Measurements from ENCODE around the gene FAM151B.

The FAM151B gene

GRCh38 chr5:80540691-80541090 is 52.8 kb downstream of the FAM151B start:
- no peak overlapping the region for H3K4me3 ChIP-seq (ENCODE audit: control insufficient read depth, low read depth, low read length)
- TF ChIP-seq, protein P1, sequence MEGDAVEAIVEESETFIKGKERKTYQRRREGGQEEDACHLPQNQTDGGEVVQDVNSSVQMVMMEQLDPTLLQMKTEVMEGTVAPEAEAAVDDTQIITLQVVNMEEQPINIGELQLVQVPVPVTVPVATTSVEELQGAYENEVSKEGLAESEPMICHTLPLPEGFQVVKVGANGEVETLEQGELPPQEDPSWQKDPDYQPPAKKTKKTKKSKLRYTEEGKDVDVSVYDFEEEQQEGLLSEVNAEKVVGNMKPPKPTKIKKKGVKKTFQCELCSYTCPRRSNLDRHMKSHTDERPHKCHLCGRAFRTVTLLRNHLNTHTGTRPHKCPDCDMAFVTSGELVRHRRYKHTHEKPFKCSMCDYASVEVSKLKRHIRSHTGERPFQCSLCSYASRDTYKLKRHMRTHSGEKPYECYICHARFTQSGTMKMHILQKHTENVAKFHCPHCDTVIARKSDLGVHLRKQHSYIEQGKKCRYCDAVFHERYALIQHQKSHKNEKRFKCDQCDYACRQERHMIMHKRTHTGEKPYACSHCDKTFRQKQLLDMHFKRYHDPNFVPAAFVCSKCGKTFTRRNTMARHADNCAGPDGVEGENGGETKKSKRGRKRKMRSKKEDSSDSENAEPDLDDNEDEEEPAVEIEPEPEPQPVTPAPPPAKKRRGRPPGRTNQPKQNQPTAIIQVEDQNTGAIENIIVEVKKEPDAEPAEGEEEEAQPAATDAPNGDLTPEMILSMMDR (conservative IDR thresholded peaks at IDR 0.05; ENCODE audit: control insufficient read depth, insufficient read depth, low read depth, low read length): no peak
- no peak for DNase-seq (ENCODE audit: low read depth)

DNA sequence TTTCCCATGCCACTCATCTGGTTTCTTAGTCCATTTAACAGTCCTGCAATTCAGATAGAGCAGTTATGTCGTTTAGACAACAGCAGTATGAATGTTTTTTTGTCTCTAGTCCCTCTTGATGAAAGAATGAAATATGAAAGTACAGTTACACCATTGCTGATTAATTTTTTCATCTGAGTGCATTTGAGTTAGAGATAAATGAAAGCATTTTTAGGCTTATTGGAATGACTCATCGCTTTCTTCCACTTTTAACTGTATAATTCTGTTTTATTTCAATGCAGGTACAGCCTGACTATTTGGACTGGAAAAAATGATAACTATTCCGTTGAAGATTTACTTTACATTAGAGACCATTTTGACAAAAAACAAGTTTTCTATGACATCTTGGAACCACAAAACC is 53.5 kb downstream of the FAM151B start:
- H3K4me3 ChIP-seq (ENCODE audit: control insufficient read depth, low read depth, low read length): no peak overlapping the region
- TF ChIP-seq, protein P1 (conservative IDR thresholded peaks at IDR 0.05; ENCODE audit: control insufficient read depth, insufficient read depth, low read depth, low read length): no peak
- DNase-seq (ENCODE audit: low read depth): no peak

GRCh38 chr5:80554646-80555045 is 66.7 kb downstream of the FAM151B start:
- no peak overlapping the region for H3K4me3 ChIP-seq (ENCODE audit: control insufficient read depth, low read depth, low read length)
- DNase-seq (ENCODE audit: low read depth): no peak
- TF ChIP-seq, protein P1 (conservative IDR thresholded peaks at IDR 0.05; ENCODE audit: control insufficient read depth, insufficient read depth, low read depth, low read length): no peak

GRCh38 chr5:80555099-80555498 is 67.2 kb downstream of the FAM151B start:
- TF ChIP-seq, protein P1 (conservative IDR thresholded peaks at IDR 0.05; ENCODE audit: control insufficient read depth, insufficient read depth, low read depth, low read length): no peak
- no peak for DNase-seq (ENCODE audit: low read depth)
- no peak overlapping the region for H3K4me3 ChIP-seq (ENCODE audit: control insufficient read depth, low read depth, low read length)

GRCh38 chr5:80559244-80559643 is 71.3 kb downstream of the FAM151B start:
- TF ChIP-seq, protein P1 (conservative IDR thresholded peaks at IDR 0.05; ENCODE audit: control insufficient read depth, insufficient read depth, low read depth, low read length): no peak
- DNase-seq (ENCODE audit: low read depth): no peak
- no peak overlapping the region for H3K4me3 ChIP-seq (ENCODE audit: control insufficient read depth, low read depth, low read length)

DNA sequence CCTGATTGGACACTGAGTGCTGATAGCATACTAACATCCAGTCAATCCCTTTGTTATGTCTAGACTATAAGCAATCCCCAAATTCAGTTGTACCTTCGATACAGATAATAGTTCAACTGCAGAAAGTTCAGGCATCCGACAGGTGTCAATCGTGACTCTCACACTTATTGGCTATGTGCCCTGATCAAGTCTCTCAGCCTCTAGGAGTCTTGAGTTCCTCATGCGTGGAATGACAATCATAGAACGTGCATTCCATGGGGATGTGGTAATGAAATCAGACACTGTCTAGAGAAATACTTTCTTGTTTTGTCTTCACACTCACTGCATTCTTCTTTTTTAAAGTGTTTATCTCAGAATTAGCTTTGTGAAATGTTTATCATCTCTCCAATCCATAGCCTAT is 77.4 kb downstream of the FAM151B start:
- no peak overlapping the region for H3K4me3 ChIP-seq (ENCODE audit: control insufficient read depth, low read depth, low read length)
- TF ChIP-seq, protein P1 (conservative IDR thresholded peaks at IDR 0.05; ENCODE audit: control insufficient read depth, insufficient read depth, low read depth, low read length): no peak
- no peak for DNase-seq (ENCODE audit: low read depth)

- TF ChIP-seq, protein P1 (conservative IDR thresholded peaks at IDR 0.05; ENCODE audit: control insufficient read depth, insufficient read depth, low read depth, low read length): no peak
- no peak for DNase-seq (ENCODE audit: low read depth)
- H3K4me3 ChIP-seq (ENCODE audit: control insufficient read depth, low read depth, low read length): no peak overlapping the region
Measured at GRCh38 chr5:80566711-80567259, 78.9 kb downstream of the FAM151B start.
